GM23338 (cell line): ENCODE results near the gene ISCU.

Experiments used
- CREB1 ChIP-seq: fragments of 250-450 bp; sonication (Bioruptor Pico); IDR thresholded peaks from 2 replicates; pipeline ENCODE4 v1.5.0; 2020; ENCODE audit warnings: low read depth, mild to moderate bottlenecking, moderate library complexity
- EZH2 ChIP-seq: fragments of 200-600 bp; sonication (generic); IDR thresholded peaks from one replicate; pipeline ENCODE4 v1.8.0; 2017; ENCODE audit warnings: antibody characterized with exemption, mild to moderate bottlenecking, low read depth; ENCODE audit not compliant: unreplicated experiment
- EZH2phosphoT487 ChIP-seq: fragments of 200-600 bp; sonication (generic); IDR thresholded peaks from one replicate; pipeline ENCODE4 v1.8.1; 2018; ENCODE audit warnings: antibody characterized with exemption; ENCODE audit not compliant: unreplicated experiment
- JUNB ChIP-seq: IDR thresholded peaks from one replicate; pipeline ENCODE4 v1.6.1; 2016; ENCODE audit warnings: antibody characterized with exemption; ENCODE audit not compliant: unreplicated experiment
- POLR2AphosphoS5 ChIP-seq: IDR thresholded peaks from 2 replicates; pipeline ENCODE4 v1.6.1; 2016; ENCODE audit warnings: antibody characterized with exemption, low read depth
- STAT1 ChIP-seq: IDR thresholded peaks from one replicate; pipeline ENCODE4 v1.6.1; 2016; ENCODE audit warnings: antibody characterized with exemption; ENCODE audit not compliant: unreplicated experiment
- TF ChIP-seq, protein P1 (sequence below): IDR thresholded peaks from one replicate; pipeline ENCODE4 v1.6.1; 2018; ENCODE audit warnings: antibody characterized with exemption; ENCODE audit not compliant: unreplicated experiment
- TF ChIP-seq, protein P2 (sequence below), 2 experiments: fragments of 200-600 bp in 1 of 2; sonication (generic) in 1 of 2; conservative IDR thresholded peaks; 2 replicates each; pipeline versions ENCODE4 v1.5.1 to v1.6.1; 2016 to 2017; ENCODE audit warnings: antibody characterized with exemption in 2 of 2, low read depth in 2 of 2, mild to moderate bottlenecking in 2 of 2, moderate library complexity in 1 of 2

DNA sequence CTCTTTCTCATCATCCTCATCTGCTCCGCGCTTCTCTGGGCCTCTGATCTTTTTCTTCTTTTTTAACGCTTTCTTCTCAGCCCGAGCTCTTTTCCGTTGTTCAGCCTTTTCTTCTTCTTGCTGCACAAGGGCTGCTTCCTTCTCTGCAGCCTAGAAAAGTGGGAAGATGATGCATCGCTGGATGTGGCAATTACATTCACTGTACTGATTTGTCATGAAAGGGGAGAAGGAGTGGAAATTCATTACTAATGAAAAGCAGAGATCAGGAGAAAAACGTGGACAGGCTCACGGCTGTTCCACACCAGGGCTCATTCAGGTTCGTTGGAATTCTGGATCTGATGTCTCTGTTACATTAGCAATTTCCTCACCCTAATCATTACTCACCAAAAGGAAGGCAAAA, 32.2 kb upstream of the ISCU start:
- TF ChIP-seq POLR2AphosphoS5 (no peak), EZH2 (no peak), JUNB (no peak), CREB1 (CRISPR knock-in tag) (no peak), EZH2phosphoT487 (no peak), STAT1 (no peak)
- TF ChIP-seq, protein P1, sequence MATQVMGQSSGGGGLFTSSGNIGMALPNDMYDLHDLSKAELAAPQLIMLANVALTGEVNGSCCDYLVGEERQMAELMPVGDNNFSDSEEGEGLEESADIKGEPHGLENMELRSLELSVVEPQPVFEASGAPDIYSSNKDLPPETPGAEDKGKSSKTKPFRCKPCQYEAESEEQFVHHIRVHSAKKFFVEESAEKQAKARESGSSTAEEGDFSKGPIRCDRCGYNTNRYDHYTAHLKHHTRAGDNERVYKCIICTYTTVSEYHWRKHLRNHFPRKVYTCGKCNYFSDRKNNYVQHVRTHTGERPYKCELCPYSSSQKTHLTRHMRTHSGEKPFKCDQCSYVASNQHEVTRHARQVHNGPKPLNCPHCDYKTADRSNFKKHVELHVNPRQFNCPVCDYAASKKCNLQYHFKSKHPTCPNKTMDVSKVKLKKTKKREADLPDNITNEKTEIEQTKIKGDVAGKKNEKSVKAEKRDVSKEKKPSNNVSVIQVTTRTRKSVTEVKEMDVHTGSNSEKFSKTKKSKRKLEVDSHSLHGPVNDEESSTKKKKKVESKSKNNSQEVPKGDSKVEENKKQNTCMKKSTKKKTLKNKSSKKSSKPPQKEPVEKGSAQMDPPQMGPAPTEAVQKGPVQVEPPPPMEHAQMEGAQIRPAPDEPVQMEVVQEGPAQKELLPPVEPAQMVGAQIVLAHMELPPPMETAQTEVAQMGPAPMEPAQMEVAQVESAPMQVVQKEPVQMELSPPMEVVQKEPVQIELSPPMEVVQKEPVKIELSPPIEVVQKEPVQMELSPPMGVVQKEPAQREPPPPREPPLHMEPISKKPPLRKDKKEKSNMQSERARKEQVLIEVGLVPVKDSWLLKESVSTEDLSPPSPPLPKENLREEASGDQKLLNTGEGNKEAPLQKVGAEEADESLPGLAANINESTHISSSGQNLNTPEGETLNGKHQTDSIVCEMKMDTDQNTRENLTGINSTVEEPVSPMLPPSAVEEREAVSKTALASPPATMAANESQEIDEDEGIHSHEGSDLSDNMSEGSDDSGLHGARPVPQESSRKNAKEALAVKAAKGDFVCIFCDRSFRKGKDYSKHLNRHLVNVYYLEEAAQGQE: no peak
- TF ChIP-seq, protein P2, sequence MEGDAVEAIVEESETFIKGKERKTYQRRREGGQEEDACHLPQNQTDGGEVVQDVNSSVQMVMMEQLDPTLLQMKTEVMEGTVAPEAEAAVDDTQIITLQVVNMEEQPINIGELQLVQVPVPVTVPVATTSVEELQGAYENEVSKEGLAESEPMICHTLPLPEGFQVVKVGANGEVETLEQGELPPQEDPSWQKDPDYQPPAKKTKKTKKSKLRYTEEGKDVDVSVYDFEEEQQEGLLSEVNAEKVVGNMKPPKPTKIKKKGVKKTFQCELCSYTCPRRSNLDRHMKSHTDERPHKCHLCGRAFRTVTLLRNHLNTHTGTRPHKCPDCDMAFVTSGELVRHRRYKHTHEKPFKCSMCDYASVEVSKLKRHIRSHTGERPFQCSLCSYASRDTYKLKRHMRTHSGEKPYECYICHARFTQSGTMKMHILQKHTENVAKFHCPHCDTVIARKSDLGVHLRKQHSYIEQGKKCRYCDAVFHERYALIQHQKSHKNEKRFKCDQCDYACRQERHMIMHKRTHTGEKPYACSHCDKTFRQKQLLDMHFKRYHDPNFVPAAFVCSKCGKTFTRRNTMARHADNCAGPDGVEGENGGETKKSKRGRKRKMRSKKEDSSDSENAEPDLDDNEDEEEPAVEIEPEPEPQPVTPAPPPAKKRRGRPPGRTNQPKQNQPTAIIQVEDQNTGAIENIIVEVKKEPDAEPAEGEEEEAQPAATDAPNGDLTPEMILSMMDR (conservative IDR thresholded peaks at IDR 0.05; ENCODE audit: low read depth in 2 of 2): no peak
